Thyroid gland (tissue), 4 donors: ENCODE data around the gene RLF.

Experiments
- POLR2A ChIP-seq, 2 donors: fragments of 450-650 bp; IDR thresholded peaks; one replicate each; pipeline ENCODE4 v1.6.1; 2017; ENCODE audit warnings: antibody characterized with exemption in 2 of 2, mild to moderate bottlenecking in 2 of 2, moderate library complexity in 1 of 2
- TF ChIP-seq, protein P1 (sequence below), 6 experiments: fragments of 200-600 bp in 3 of 6; fragments of 450-650 bp in 3 of 6; sonication (generic) in 3 of 6; IDR thresholded peaks; one replicate each; pipeline ENCODE4 v1.5.1; 2016 to 2019; ENCODE audit warnings: antibody characterized with exemption in 6 of 6, mild to moderate bottlenecking in 2 of 6, inconsistent platforms in 1 of 6, moderate library complexity in 1 of 6

DNA sequence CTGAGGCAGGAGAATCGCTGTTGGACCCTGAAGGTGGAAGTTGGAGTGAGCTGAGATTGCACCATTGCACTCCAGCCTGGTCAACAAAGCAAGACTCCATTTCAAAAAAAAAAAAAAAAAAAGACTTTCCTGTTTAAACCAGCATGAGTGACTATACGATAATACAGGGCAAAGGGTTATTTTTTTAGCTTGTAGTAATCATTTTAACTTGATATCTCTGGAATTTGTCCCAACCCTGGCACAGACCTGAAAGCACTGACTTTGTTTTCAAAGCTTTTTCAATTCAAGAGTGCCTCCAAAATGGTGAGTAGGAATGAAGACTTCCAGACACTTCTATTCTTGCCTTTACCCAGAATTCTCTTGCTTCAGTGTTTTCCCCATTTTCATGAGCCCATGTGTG, 82.2 kb downstream of the RLF start:
- TF ChIP-seq POLR2A (IDR thresholded peaks at IDR 0.05) = no peak
- TF ChIP-seq, protein P1, sequence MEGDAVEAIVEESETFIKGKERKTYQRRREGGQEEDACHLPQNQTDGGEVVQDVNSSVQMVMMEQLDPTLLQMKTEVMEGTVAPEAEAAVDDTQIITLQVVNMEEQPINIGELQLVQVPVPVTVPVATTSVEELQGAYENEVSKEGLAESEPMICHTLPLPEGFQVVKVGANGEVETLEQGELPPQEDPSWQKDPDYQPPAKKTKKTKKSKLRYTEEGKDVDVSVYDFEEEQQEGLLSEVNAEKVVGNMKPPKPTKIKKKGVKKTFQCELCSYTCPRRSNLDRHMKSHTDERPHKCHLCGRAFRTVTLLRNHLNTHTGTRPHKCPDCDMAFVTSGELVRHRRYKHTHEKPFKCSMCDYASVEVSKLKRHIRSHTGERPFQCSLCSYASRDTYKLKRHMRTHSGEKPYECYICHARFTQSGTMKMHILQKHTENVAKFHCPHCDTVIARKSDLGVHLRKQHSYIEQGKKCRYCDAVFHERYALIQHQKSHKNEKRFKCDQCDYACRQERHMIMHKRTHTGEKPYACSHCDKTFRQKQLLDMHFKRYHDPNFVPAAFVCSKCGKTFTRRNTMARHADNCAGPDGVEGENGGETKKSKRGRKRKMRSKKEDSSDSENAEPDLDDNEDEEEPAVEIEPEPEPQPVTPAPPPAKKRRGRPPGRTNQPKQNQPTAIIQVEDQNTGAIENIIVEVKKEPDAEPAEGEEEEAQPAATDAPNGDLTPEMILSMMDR (IDR thresholded peaks at IDR 0.05) = no peak
